AG20443 (cell line): ENCODE measurements around the gene UBXN2A.
"Not testable (repeated sequence)": the region's sequence is repeated elsewhere in the genome, so short reads cannot be mapped to it uniquely, and the experiment has no call there.

ENCODE experiments used
- DNase-seq: peaks from one replicate; pipeline ENCODE4 v3.0.0; 2012; ENCODE audit warnings: low spot score, mixed read lengths

The UBXN2A gene

GRCh38 chr2:23941644-23942043 lies 1.4 kb downstream of the UBXN2A start:
- DNase-seq: no peak

- no peak for DNase-seq
These were observed 3.4 kb downstream of the UBXN2A start for GRCh38 chr2:23943666-23944065.

- no peak for DNase-seq
These were observed 4.3 kb downstream of the UBXN2A start for GRCh38 chr2:23944527-23944926.

- DNase-seq: no peak
These were observed 4.7 kb downstream of the UBXN2A start for GRCh38 chr2:23944976-23945375.

- DNase-seq: no peak
These were observed 7.1 kb downstream of the UBXN2A start for GRCh38 chr2:23947350-23947749.

- not testable (repeated sequence) for DNase-seq
These were observed 12.3 kb downstream of the UBXN2A start for GRCh38 chr2:23952558-23952957.

GRCh38 chr2:23953625-23954024 lies 13.4 kb downstream of the UBXN2A start:
- no peak for DNase-seq

- peak; percentile 37 for DNase-seq
These were observed 14.2 kb downstream of the UBXN2A start for GRCh38 chr2:23954325-23955014.

- no peak for DNase-seq
These were observed 27.6 kb downstream of the UBXN2A start for GRCh38 chr2:23967846-23968245.

- DNase-seq: no peak
These were observed 36.6 kb downstream of the UBXN2A start for GRCh38 chr2:23976883-23977282.

- DNase-seq: peak; percentile 31
These were observed 48.1 kb downstream of the UBXN2A start for GRCh38 chr2:23988371-23988770.

- no peak for DNase-seq
These were observed 52.7 kb downstream of the UBXN2A start for GRCh38 chr2:23992931-23993330.

GRCh38 chr2:23993736-23994269 lies 53.5 kb downstream of the UBXN2A start:
- no peak for DNase-seq

GRCh38 chr2:23994567-23994966 lies 54.3 kb downstream of the UBXN2A start:
- DNase-seq: no peak

- no peak for DNase-seq
These were observed 67.4 kb downstream of the UBXN2A start for GRCh38 chr2:24007693-24008092.

- no peak for DNase-seq
These were observed 68.6 kb downstream of the UBXN2A start for GRCh38 chr2:24008672-24009366.

- no peak for DNase-seq
These were observed 69.1 kb downstream of the UBXN2A start for GRCh38 chr2:24009367-24009679.

GRCh38 chr2:24009680-24010476 lies 69.6 kb downstream of the UBXN2A start, which contains the start of gene MFSD2B:
Gene MFSD2B, plus strand, starts transcription at chr2:24010085. Its CDS starts 12 bp downstream, at chr2:24010097.
- peak; percentile 76 for DNase-seq

GRCh38 chr2:24010477-24011249 lies 70.4 kb downstream of the UBXN2A start:
- no peak for DNase-seq

- no peak for DNase-seq
These were observed 71.2 kb downstream of the UBXN2A start for GRCh38 chr2:24011250-24012104.
